ENCODE data around the gene SYCP2.

The SYCP2 gene

DNA sequence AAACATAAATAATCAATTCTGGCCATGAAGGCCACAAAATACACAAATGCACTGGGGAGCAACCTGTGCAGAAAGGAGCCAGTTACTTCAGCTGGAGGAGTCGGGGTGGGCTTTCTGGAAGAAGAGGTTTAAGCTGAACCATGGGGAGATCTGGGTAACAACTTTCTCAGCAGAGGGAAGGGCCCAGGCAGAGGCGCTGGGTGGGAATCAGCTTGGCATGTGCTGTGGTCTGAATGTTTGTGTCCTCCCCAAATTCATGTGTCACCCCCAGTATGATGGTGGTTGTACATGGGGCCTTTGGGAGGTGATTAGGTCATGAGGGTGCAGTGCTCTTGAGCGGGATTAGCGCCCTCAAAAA, 107.9 kb downstream of the SYCP2 start:
- H3K27ac ChIP-seq (ENCODE audit: low read length): no peak overlapping the region
- no peaks in the 10 kb centered on the region for H3K4me1 ChIP-seq (ENCODE audit: control insufficient read depth, low read depth, low read length)
- H3K4me3 ChIP-seq (ENCODE audit: low read length): no peak overlapping the region
- no peaks in the 10 kb centered on the region for H3K9me3 ChIP-seq (ENCODE audit: control insufficient read depth, low read depth, low read length)
- H3K36me3 ChIP-seq (ENCODE audit: control insufficient read depth, low read depth, low read length): no peaks in the 10 kb centered on the region
- no peak overlapping the region for H3K9ac ChIP-seq (ENCODE audit: low read length)
- no peaks in the 10 kb centered on the region for H3K27me3 ChIP-seq (ENCODE audit: control insufficient read depth, insufficient read depth, low read length)

DNA sequence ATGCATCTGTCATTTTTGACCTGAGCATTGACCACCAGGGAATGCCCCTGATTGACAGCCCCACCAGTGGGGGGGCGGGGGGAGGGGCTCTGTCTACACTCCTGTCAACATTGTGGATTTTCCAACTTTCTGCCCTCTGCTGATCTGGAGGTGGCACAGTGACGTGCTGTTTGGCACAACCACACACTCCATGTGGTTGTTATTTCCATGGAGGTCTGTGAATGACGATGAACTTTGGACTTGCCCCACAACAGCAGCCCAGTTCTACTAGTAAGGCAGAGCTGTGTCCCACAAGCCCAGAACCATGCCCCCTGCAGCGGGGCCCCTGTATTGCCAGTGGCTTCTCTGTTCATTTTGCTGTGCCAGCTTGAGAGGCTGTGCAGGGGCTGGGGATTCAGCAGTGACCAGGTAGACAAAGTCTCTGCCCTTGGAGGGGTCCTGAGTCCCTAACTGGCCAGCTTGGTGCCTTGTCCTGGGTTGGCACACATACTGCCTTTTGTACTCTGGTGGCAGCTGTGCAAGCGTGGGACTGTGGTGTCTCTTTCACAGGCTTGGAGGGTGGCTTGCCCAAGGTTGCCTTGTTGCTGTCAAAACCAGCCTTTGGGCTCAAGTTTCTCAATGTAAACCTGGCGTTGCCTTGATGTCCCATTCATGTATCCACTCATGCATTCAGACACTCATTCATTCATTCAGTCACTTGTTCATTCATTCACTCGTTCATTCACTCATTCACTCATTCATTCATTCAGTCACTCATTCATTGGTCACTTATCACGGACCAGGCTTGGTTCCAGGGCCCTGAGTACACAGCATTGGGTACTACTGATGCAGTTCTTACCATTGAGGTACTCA, 108.5 kb downstream of the SYCP2 start:
- Histone ChIP-seq H3K4me1 (ENCODE audit: control insufficient read depth, low read depth, low read length) (no peaks in the 10 kb centered on the region), H3K36me3 (ENCODE audit: control insufficient read depth, low read depth, low read length) (no peaks in the 10 kb centered on the region), H3K9ac (ENCODE audit: low read length) (no peak overlapping the region), H3K4me3 (ENCODE audit: low read length) (no peak overlapping the region), H3K27ac (ENCODE audit: low read length) (no peak overlapping the region), H3K27me3 (ENCODE audit: control insufficient read depth, insufficient read depth, low read length) (no peaks in the 10 kb centered on the region), H3K9me3 (ENCODE audit: control insufficient read depth, low read depth, low read length) (no peaks in the 10 kb centered on the region)

- Histone ChIP-seq H3K9me3 (ENCODE audit: control insufficient read depth, low read depth, low read length) (no peaks in the 10 kb centered on the region), H3K4me1 (ENCODE audit: control insufficient read depth, low read depth, low read length) (no peaks in the 10 kb centered on the region), H3K36me3 (ENCODE audit: control insufficient read depth, low read depth, low read length) (no peaks in the 10 kb centered on the region), H3K27ac (ENCODE audit: low read length) (no peak overlapping the region), H3K4me3 (ENCODE audit: low read length) (no peak overlapping the region), H3K9ac (ENCODE audit: low read length) (no peak overlapping the region), H3K27me3 (ENCODE audit: control insufficient read depth, insufficient read depth, low read length) (no peaks in the 10 kb centered on the region)
Observed at GRCh38 chr20:59823491-59824259, 109.8 kb downstream of the SYCP2 start.

- Histone ChIP-seq H3K27me3 (ENCODE audit: control insufficient read depth, insufficient read depth, low read length) (no peaks in the 10 kb centered on the region), H3K36me3 (ENCODE audit: control insufficient read depth, low read depth, low read length) (no peaks in the 10 kb centered on the region), H3K9me3 (ENCODE audit: control insufficient read depth, low read depth, low read length) (no peaks in the 10 kb centered on the region), H3K4me3 (ENCODE audit: low read length) (no peak overlapping the region), H3K9ac (ENCODE audit: low read length) (no peak overlapping the region), H3K27ac (ENCODE audit: low read length) (no peak overlapping the region), H3K4me1 (ENCODE audit: control insufficient read depth, low read depth, low read length) (no peaks in the 10 kb centered on the region)
Observed at GRCh38 chr20:59823030-59823423, 110.4 kb downstream of the SYCP2 start.

DNA sequence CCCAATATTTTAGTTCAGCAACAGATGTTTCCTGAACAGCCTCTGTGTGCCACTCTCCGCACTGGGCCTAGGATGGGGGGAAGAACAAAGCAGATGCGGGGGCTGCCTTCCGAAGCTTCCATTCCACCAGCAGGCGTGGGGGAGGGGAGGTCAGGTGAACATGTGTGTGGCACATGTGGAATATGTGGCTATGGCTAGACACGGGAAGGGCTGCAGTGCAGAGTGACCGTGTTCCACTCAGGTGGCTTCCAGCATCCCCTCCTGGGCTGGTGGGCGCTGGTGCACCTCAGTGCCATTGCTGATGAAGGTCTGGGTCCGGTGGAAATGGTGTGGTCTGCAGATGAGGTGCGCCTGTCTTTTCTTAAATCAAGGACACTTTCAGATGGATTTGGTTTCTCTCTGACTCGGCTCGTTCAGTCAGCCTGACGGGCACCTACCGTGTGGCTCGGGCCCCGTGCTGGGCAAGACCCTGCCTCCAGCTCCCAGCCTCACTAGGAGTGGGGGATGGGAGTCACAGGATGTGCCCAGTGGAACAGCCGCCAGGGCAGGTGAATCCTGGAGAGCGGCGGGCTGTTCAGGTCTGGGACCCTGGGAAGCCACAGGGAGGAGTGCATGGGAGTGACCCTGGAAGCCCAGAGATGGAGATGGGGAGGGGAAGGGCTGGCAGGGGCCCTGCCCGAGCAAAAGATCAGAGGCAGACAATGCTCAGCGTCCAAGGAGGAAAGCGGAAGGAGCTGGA, 111.0 kb downstream of the SYCP2 start:
- Histone ChIP-seq H3K27ac (ENCODE audit: low read length) (no peak overlapping the region), H3K4me1 (ENCODE audit: control insufficient read depth, low read depth, low read length) (no peaks in the 10 kb centered on the region), H3K9me3 (ENCODE audit: control insufficient read depth, low read depth, low read length) (no peaks in the 10 kb centered on the region), H3K27me3 (ENCODE audit: control insufficient read depth, insufficient read depth, low read length) (no peaks in the 10 kb centered on the region), H3K4me3 (ENCODE audit: low read length) (no peak overlapping the region), H3K36me3 (ENCODE audit: control insufficient read depth, low read depth, low read length) (no peaks in the 10 kb centered on the region), H3K9ac (ENCODE audit: low read length) (no peak overlapping the region)

DNA sequence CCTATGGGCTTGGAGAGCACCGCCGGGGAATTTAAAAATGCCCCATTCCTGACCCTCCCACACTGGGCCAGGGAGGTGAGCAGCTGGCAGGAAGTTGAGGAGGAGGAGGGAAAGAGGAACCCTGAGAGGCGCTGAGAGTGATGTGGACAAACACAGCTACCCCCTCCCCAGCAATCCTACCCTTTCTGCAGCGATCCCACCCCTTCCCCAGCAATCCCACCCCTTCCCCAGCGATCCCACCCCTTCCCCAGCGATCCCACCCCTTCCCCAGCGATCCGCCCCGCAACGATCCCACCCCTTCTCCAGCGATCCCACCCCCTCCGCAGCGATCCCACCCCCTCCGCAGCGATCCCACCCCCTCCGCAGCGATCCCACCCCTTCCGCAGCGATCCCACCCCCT, 111.6 kb downstream of the SYCP2 start:
- H3K4me1 ChIP-seq (ENCODE audit: control insufficient read depth, low read depth, low read length): no peaks in the 10 kb centered on the region

DNA sequence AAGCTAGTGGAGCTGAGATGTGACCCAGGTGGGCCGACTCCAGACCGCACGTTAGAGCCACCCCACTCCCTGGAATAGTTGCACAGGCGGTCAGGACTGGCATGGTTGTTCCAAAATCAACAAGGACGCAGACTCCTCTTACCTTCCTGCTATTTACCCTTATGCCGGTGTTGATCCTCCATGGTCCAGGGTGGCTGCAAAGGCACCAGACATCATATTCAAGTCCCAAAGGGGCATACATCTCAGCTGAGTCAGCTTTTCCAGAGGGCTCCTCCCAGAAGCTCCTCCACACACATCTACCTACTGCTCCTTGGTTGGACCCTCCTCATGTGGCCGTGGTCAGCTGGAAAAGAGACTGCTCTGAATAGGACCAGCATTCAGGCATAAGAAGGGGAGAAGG, 112.2 kb downstream of the SYCP2 start:
- Histone ChIP-seq H3K27me3 (ENCODE audit: control insufficient read depth, insufficient read depth, low read length) (no peaks in the 10 kb centered on the region), H3K9ac (ENCODE audit: low read length) (no peak overlapping the region), H3K36me3 (ENCODE audit: control insufficient read depth, low read depth, low read length) (no peaks in the 10 kb centered on the region), H3K9me3 (ENCODE audit: control insufficient read depth, low read depth, low read length) (no peaks in the 10 kb centered on the region), H3K4me1 (ENCODE audit: control insufficient read depth, low read depth, low read length) (no peaks in the 10 kb centered on the region), H3K27ac (ENCODE audit: low read length) (no peak overlapping the region), H3K4me3 (ENCODE audit: low read length) (no peak overlapping the region)

More for the DNA sequence above, 111.6 kb downstream of the SYCP2 start:
- no peaks in the 10 kb centered on the region for H3K27me3 ChIP-seq (ENCODE audit: control insufficient read depth, insufficient read depth, low read length)
- H3K27ac ChIP-seq (ENCODE audit: low read length): no peak overlapping the region
- H3K4me3 ChIP-seq (ENCODE audit: low read length): no peak overlapping the region
- H3K9ac ChIP-seq (ENCODE audit: low read length): no peak overlapping the region
- no peaks in the 10 kb centered on the region for H3K9me3 ChIP-seq (ENCODE audit: control insufficient read depth, low read depth, low read length)
- H3K36me3 ChIP-seq (ENCODE audit: control insufficient read depth, low read depth, low read length): no peaks in the 10 kb centered on the region

DNA sequence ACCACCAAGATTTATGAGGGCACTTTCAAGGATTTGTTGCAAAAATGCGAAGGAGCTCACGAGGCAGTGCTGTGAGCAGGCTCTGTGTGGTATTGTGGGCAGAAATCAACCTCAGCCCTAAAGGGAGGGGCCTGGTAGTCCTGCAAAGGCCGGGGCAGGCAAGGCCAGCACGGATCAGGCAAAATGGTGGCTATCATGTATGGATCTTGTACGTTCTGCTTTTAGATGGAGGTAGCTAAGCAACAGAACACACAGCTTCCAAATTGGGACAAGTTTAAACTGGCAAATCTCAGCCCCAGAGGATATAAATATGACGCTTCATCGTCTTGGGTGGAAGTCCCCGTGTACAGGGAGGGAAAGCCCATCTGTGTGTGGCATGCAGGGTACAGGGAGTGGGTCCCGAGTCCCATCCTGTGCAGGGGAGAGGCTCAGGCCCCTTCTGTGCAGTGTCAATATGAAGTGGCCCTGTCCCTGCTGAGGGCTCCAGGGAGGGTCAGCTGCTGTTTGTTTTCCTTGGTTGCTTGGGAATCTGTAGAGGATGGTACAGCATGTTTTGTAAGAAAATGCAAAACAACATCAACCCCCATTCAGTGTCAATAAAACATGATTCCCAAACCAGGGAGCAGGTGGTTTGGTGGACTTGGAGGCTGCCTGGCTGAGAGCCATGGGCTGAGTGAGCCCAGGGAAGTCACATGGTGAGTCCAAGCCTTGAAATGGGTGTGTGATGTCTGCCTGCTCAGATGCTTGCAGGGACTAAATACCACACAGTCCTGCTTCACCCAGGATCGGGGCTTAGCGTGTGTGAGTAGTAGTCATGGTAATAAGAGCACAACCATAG, 113.0 kb downstream of the SYCP2 start:
- Histone ChIP-seq H3K27me3 (ENCODE audit: control insufficient read depth, insufficient read depth, low read length) (no peaks in the 10 kb centered on the region), H3K4me3 (ENCODE audit: low read length) (no peak overlapping the region), H3K9me3 (ENCODE audit: control insufficient read depth, low read depth, low read length) (no peaks in the 10 kb centered on the region), H3K36me3 (ENCODE audit: control insufficient read depth, low read depth, low read length) (no peaks in the 10 kb centered on the region), H3K9ac (ENCODE audit: low read length) (no peak overlapping the region), H3K4me1 (ENCODE audit: control insufficient read depth, low read depth, low read length) (no peaks in the 10 kb centered on the region), H3K27ac (ENCODE audit: low read length) (no peak overlapping the region)

GRCh38 chr20:59819496-59820203, 113.8 kb downstream of the SYCP2 start:
- H3K4me3 ChIP-seq (ENCODE audit: low read length): no peak overlapping the region
- no peaks in the 10 kb centered on the region for H3K9me3 ChIP-seq (ENCODE audit: control insufficient read depth, low read depth, low read length)
- no peak overlapping the region for H3K9ac ChIP-seq (ENCODE audit: low read length)
- H3K27me3 ChIP-seq (ENCODE audit: control insufficient read depth, insufficient read depth, low read length): no peaks in the 10 kb centered on the region
- no peaks in the 10 kb centered on the region for H3K36me3 ChIP-seq (ENCODE audit: control insufficient read depth, low read depth, low read length)
- H3K4me1 ChIP-seq (ENCODE audit: control insufficient read depth, low read depth, low read length): no peaks in the 10 kb centered on the region
- H3K27ac ChIP-seq (ENCODE audit: low read length): no peak overlapping the region

DNA sequence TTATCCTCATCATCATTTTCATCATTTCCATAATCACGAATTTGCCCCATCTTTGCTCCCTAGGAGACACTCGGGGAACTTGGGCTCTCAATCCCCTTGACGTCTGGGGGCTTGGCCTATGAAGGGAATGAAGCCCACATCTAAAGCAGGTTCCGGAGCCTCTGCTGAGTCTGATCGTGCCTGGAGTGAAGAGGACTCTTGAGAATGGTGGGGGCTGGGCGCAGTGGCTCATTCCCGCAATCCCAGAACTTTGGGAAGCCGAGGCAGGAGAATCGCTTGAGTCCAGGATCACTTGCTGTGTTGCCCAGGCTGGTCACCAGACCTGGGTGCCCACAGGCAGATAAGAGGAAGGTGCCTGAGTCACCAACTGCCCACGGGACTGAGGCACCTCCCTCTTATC, 114.5 kb downstream of the SYCP2 start:
- Histone ChIP-seq H3K9me3 (ENCODE audit: control insufficient read depth, low read depth, low read length) (no peaks in the 10 kb centered on the region), H3K27me3 (ENCODE audit: control insufficient read depth, insufficient read depth, low read length) (no peaks in the 10 kb centered on the region), H3K36me3 (ENCODE audit: control insufficient read depth, low read depth, low read length) (no peaks in the 10 kb centered on the region), H3K4me3 (ENCODE audit: low read length) (no peak overlapping the region), H3K4me1 (ENCODE audit: control insufficient read depth, low read depth, low read length) (no peaks in the 10 kb centered on the region), H3K27ac (ENCODE audit: low read length) (no peak overlapping the region), H3K9ac (ENCODE audit: low read length) (no peak overlapping the region)
